Peyer's patch (tissue), 4 donors: ENCODE measurements around the gene STIM2. TPM values are rescaled to one million over a fixed set of nuclear protein-coding genes. Genes with fewer than 3 reads are reported as not detected.

Experiments
- DNase-seq, 3 donors: peaks; one replicate each; pipeline ENCODE4 v3.0.0-alpha.2; 2017 to 2019
- H3K27ac ChIP-seq, 4 donors: fragments of 200-600 bp; sonication (generic); one replicate each; pipeline ENCODE4 v1.5.1; 2016 to 2019
- H3K27me3 ChIP-seq, 2 donors: fragments of 200-600 bp; sonication (generic); one replicate each; pipeline ENCODE4 v1.5.1; 2019
- H3K36me3 ChIP-seq, 3 donors: fragments of 200-600 bp; sonication (generic); one replicate each; pipeline ENCODE4 v1.5.1; 2016 to 2019
- H3K4me1 ChIP-seq, 4 donors: fragments of 200-600 bp; sonication (generic); one replicate each; pipeline ENCODE4 v1.5.1; 2016 to 2019
- H3K4me3 ChIP-seq, 4 donors: fragments of 200-600 bp; sonication (generic); 1 replicate in 3 of 4; 2 replicates in 1 of 4; pipeline ENCODE4 v1.5.1; 2016 to 2019; ENCODE audit warnings: mild to moderate bottlenecking in 1 of 4
- H3K9me3 ChIP-seq, 4 donors: fragments of 200-600 bp; sonication (generic); one replicate each; pipeline ENCODE4 v1.5.1; 2016 to 2019; ENCODE audit warnings: mild to moderate bottlenecking in 1 of 4
- CTCF ChIP-seq, 6 experiments: fragments of 450-650 bp in 4 of 6; fragments of 200-600 bp in 2 of 6; sonication (generic) in 1 of 6; IDR thresholded peaks; one replicate each; pipeline ENCODE4 v1.5.1; 2017 to 2019; ENCODE audit warnings: antibody characterized with exemption in 6 of 6, mild to moderate bottlenecking in 3 of 6, moderate library complexity in 1 of 6
- POLR2A ChIP-seq, 2 donors: fragments of 450-650 bp; IDR thresholded peaks; one replicate each; pipeline ENCODE4 v1.5.1; 2017; ENCODE audit warnings: antibody characterized with exemption in 2 of 2, mild to moderate bottlenecking in 2 of 2, moderate library complexity in 2 of 2
- total RNA-seq, 4 donors: library from RNA; depleted of rRNA; stranded (reverse); fragments of >200 nt; gene quantifications; one replicate each; pipeline ENCODE4 v1.1.0, GENCODE V29; 2016

Gene STIM2
- total RNA-seq, 4 donors from 2014 or later = 35.7 to 82.5 (median 39.2) TPM

- Histone ChIP-seq H3K36me3 (no peaks in the 10 kb centered on the region), H3K4me3 (no peak overlapping the region), H3K27ac (no peak overlapping the region), H3K9me3 (no peaks in the 10 kb centered on the region), H3K27me3 (no peaks in the 10 kb centered on the region), H3K4me1 (peaks cover 0 to 5% (median 0%) of the 10 kb centered on the region in 4 donors)
- no peak for DNase-seq
- TF ChIP-seq CTCF (IDR thresholded peaks at IDR 0.05) = no peak
- no peak for TF ChIP-seq POLR2A (IDR thresholded peaks at IDR 0.05)
Observed at GRCh38 chr4:26839016-26839415, 21.6 kb upstream of the STIM2 start.

GRCh38 chr4:26839534-26839951 lies 21.1 kb upstream of the STIM2 start:
- H3K27ac ChIP-seq = no peak overlapping the region

DNA sequence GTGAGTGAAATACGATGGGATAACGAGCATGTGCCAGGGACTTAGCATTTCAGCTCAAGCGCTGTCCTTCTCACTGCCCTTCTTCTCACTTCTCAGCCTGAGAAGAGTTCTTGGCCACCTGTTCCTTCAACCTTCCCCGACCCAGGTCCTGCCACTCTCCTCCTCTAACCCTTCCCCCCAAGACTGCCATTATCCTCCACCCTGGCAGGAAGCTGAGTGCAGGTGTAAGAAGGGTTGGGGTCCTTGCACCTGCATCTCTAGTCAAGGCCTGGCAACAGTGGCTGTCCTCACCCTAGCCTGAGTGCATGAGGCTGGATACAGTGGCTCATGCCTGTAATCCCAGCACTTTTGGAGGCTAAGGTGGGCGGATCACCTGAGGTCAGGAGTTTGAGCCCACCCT lies 19.9 kb upstream of the STIM2 start:
- no peak overlapping the region for H3K4me3 ChIP-seq
- H3K9me3 ChIP-seq = no peaks in the 10 kb centered on the region
- no peaks in the 10 kb centered on the region for H3K27me3 ChIP-seq
- H3K4me1 ChIP-seq = peaks cover 0 to 5% (median 0%) of the 10 kb centered on the region in 4 donors
- TF ChIP-seq POLR2A (IDR thresholded peaks at IDR 0.05) (no peak), CTCF (IDR thresholded peaks at IDR 0.05) (no peak)
- DNase-seq = no peak
- H3K27ac ChIP-seq = no peak overlapping the region
- H3K36me3 ChIP-seq = no peaks in the 10 kb centered on the region

More at GRCh38 chr4:26839534-26839951, 21.1 kb upstream of the STIM2 start:
- DNase-seq = no peak
- H3K36me3 ChIP-seq = no peaks in the 10 kb centered on the region
- no peak for TF ChIP-seq POLR2A (IDR thresholded peaks at IDR 0.05)
- TF ChIP-seq CTCF (IDR thresholded peaks at IDR 0.05) = no peak
- no peaks in the 10 kb centered on the region for H3K9me3 ChIP-seq
- no peaks in the 10 kb centered on the region for H3K27me3 ChIP-seq
- H3K4me3 ChIP-seq = no peak overlapping the region
- H3K4me1 ChIP-seq = peaks cover 0 to 5% (median 0%) of the 10 kb centered on the region in 4 donors

- Histone ChIP-seq H3K4me1 (peaks cover 0 to 5% (median 0%) of the 10 kb centered on the region in 4 donors), H3K27me3 (no peaks in the 10 kb centered on the region), H3K9me3 (no peaks in the 10 kb centered on the region), H3K27ac (no peak overlapping the region), H3K4me3 (no peak overlapping the region), H3K36me3 (no peaks in the 10 kb centered on the region)
- no peak for TF ChIP-seq CTCF (IDR thresholded peaks at IDR 0.05)
- TF ChIP-seq POLR2A (IDR thresholded peaks at IDR 0.05) = no peak
- DNase-seq = no peak
Observed at GRCh38 chr4:26842911-26843310, 17.7 kb upstream of the STIM2 start.

DNA sequence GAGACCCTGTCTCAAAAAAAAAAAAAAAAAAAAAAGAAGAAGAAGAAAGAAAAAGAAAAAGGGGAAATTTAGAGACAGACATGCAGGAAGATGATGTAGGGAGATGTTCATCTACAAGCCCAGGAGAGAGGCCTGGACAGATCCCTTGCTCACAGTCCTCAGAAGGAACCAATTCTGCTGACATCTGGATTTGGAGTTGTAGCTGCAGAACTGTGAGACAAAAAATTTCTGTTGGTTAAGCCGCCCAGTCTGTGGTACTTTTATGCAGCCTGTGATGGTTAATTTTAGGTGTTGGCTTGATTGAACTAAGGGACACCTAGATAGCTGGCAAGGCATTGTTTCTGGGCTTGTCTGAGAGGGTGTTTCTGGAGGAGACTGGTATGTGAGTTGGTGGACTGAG lies 10.1 kb upstream of the STIM2 start:
- TF ChIP-seq POLR2A (IDR thresholded peaks at IDR 0.05) (no peak), CTCF (IDR thresholded peaks at IDR 0.05) (no peak)
- no peak overlapping the region for H3K4me3 ChIP-seq
- H3K4me1 ChIP-seq = no peaks in the 10 kb centered on the region
- DNase-seq = no peak
- H3K36me3 ChIP-seq = no peaks in the 10 kb centered on the region
- H3K27ac ChIP-seq = no peak overlapping the region
- H3K27me3 ChIP-seq = no peaks in the 10 kb centered on the region
- H3K9me3 ChIP-seq = no peaks in the 10 kb centered on the region

- Histone ChIP-seq H3K36me3 (no peaks in the 10 kb centered on the region), H3K9me3 (no peaks in the 10 kb centered on the region), H3K4me1 (no peaks in the 10 kb centered on the region), H3K4me3 (no peak overlapping the region), H3K27ac (no peak overlapping the region), H3K27me3 (no peaks in the 10 kb centered on the region)
- no peak for DNase-seq
- TF ChIP-seq POLR2A (IDR thresholded peaks at IDR 0.05) (no peak), CTCF (IDR thresholded peaks at IDR 0.05) (no peak)
Observed at GRCh38 chr4:26851129-26851528, 9.5 kb upstream of the STIM2 start.
